Panc1 (cell line): ENCODE data around the gene CDC6. TPM values are rescaled to one million over a fixed set of nuclear protein-coding genes. Genes with fewer than 3 reads are reported as not detected.

Experiments
- ATAC-seq: fragments of 200-7000 bp; cut with Tn5 transposase; 2 replicates; pipeline ENCODE4 v1.9.1; 2020; ENCODE audit warnings: mild to moderate bottlenecking, moderate library complexity
- BruUV-seq: library from RNA; stranded (reverse); fragments of 400-500 nt; replicated peaks from 2 replicates; lab custom pipeline; 2021; lab: Mats Ljungman, UMichigan
- CTCF ChIA-PET: fragments of 300-600 bp; sonication (Branson Sonifier 250); formaldehyde crosslinking; loops from one replicate; lab custom pipeline; 2022; ENCODE audit warnings: antibody characterized with exemption; lab: Charles Lee
- POLR2A ChIA-PET: fragments of 300-600 bp; sonication (Branson Sonifier 250); formaldehyde crosslinking; loops from one replicate; lab custom pipeline; 2022; ENCODE audit warnings: antibody characterized with exemption; lab: Charles Lee
- DNase-seq: peaks from one replicate; pipeline ENCODE4 v3.0.0-alpha.2; 2010; ENCODE audit warnings: low read depth, low spot score
- H3K27ac ChIP-seq: 2 replicates; pipeline ENCODE4 v1.5.1; 2011; ENCODE audit warnings: mild to moderate bottlenecking, low read length, inconsistent platforms
- H3K27me3 ChIP-seq: fragments of 200-500 bp; sonication (Bioruptor generic); 2 replicates; pipeline ENCODE4 v1.6.0; 2014; ENCODE audit warnings: low read length, inconsistent platforms; ENCODE audit not compliant: control insufficient read depth, insufficient read depth
- H3K36me3 ChIP-seq: fragments of 200-500 bp; sonication (Bioruptor generic); 2 replicates; pipeline ENCODE4 v1.5.1; 2014; ENCODE audit warnings: inconsistent platforms, mild to moderate bottlenecking, low read length, moderate library complexity; ENCODE audit not compliant: control insufficient read depth, insufficient read depth
- H3K4me1 ChIP-seq: 2 replicates; pipeline ENCODE4 v1.5.1; 2011; ENCODE audit warnings: inconsistent platforms, mild to moderate bottlenecking, low read length, moderate library complexity; ENCODE audit not compliant: control insufficient read depth, insufficient read depth
- H3K4me3 ChIP-seq, 2 experiments: 2 replicates each; pipeline ENCODE4 v1.5.1; 2011 to 2012; ENCODE audit warnings: low read depth in 2 of 2, low read length in 2 of 2, mild to moderate bottlenecking in 2 of 2, inconsistent platforms in 1 of 2, moderate library complexity in 1 of 2
- H3K9me3 ChIP-seq: fragments of 200-500 bp; sonication (Bioruptor generic); 2 replicates; pipeline ENCODE4 v1.5.1; 2014; ENCODE audit warnings: low read depth, mild to moderate bottlenecking, inconsistent platforms, low read length, moderate library complexity; ENCODE audit not compliant: control insufficient read depth, insufficient read depth
- POLR2AphosphoS5 ChIP-seq: IDR thresholded peaks from 2 replicates; pipeline ENCODE4 v1.6.1; 2012; ENCODE audit warnings: mild to moderate bottlenecking, low read depth, low read length, moderate library complexity
- SIN3A ChIP-seq: IDR thresholded peaks from 2 replicates; pipeline ENCODE4 v1.6.1; 2012; ENCODE audit warnings: low read depth, mild to moderate bottlenecking, low read length, moderate library complexity, borderline replicate concordance; ENCODE audit not compliant: insufficient read depth
- TCF7L2 ChIP-seq: IDR thresholded peaks from 2 replicates; pipeline ENCODE4 v1.6.1; 2011; ENCODE audit warnings: mild to moderate bottlenecking, low read depth, low read length, inconsistent platforms
- in situ Hi-C: cut with HindIII; loops from 2 replicates; pipeline ENCODE4 v1.10.0; 2016; ENCODE audit warnings: low sequenced_read_pairs, low pct_unique_long_range_greater_than_20kb
- intact Hi-C: fragments of 100-400 bp; cut with micrococcal nuclease; formaldehyde crosslinking; loops from one replicate; pipeline ENCODE4 v1.10.0; 2022; ENCODE audit not compliant: unreplicated experiment
- total RNA-seq: library from RNA; stranded (reverse); gene quantifications from one replicate; pipeline ENCODE4 v1.2.1, GENCODE V29; 2021; ENCODE audit not compliant: unreplicated experiment
- TF ChIP-seq, protein P1 (sequence below), 2 experiments: IDR thresholded peaks; 2 replicates each; pipeline ENCODE4 v1.6.1; 2011 to 2012; ENCODE audit warnings: low read depth in 2 of 2, control low read depth in 1 of 2, low read length in 1 of 2, mild to moderate bottlenecking in 1 of 2, moderate library complexity in 1 of 2; ENCODE audit not compliant: insufficient read depth in 1 of 2
- TF ChIP-seq, protein P2 (sequence below): fragments of 450-650 bp; IDR thresholded peaks from 2 replicates; pipeline ENCODE4 v1.5.1; 2017; ENCODE audit warnings: mild to moderate bottlenecking

Gene CDC6
- total RNA-seq, 1 experiment from 2014 or later: 66.3 TPM

DNA sequence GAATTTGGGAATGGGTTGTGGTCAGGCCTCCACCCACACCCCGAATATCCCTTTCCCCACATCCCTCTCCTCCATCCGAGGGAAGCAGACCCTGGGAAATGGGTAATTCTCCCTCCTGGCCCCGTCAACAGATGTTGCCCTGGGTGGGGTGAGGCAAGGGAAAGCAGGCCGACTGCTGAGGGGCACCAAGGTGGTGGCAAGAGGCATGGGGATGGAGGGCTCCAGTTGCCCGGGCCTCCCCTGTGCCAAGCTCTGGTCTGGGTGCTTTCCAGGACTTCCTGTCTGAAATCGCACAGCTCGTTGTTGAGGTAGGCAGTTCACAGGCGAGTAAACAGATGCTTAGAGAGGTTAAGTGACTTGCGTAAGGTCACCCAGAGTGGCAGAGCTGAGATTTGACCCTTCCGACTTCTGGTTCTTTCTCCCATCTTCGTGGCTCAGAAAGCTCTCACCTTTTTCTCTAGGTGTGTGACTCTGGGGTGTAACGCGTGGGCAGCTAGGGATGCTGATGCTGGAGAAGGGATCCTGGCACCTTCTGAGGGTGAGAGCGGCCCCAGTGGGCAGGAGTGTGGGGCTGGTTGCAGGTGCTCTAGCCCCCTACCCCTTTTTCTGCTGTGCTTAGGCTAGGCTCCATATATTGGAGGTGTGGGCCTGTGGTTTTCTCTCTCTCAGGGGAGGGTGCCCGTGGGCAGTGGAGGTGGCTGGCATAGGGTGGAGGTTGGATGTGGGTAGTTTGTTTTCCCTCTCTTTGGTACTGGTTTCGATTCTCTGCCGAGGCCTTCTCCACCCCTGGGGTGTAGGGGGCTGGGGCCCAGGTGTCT, 38.5 kb downstream of the CDC6 start:
- ChIA-PET CTCF (interaction anchor here (0.6 kb wide), 1 partner anchor 9 kb away, joined by 3 read pairs; no protein-coding TSS in a partner anchor), POLR2A (interaction anchor here (0.7 kb wide), 2 partner anchors 9 to 13 kb away, joined by 11 read pairs; no protein-coding TSS in a partner anchor)
- no peak for DNase-seq
- H3K27ac ChIP-seq: peak overlapping the region; percentile 69
- no peak for TF ChIP-seq SIN3A
- TF ChIP-seq POLR2AphosphoS5: no peak
- TF ChIP-seq, protein P1, sequence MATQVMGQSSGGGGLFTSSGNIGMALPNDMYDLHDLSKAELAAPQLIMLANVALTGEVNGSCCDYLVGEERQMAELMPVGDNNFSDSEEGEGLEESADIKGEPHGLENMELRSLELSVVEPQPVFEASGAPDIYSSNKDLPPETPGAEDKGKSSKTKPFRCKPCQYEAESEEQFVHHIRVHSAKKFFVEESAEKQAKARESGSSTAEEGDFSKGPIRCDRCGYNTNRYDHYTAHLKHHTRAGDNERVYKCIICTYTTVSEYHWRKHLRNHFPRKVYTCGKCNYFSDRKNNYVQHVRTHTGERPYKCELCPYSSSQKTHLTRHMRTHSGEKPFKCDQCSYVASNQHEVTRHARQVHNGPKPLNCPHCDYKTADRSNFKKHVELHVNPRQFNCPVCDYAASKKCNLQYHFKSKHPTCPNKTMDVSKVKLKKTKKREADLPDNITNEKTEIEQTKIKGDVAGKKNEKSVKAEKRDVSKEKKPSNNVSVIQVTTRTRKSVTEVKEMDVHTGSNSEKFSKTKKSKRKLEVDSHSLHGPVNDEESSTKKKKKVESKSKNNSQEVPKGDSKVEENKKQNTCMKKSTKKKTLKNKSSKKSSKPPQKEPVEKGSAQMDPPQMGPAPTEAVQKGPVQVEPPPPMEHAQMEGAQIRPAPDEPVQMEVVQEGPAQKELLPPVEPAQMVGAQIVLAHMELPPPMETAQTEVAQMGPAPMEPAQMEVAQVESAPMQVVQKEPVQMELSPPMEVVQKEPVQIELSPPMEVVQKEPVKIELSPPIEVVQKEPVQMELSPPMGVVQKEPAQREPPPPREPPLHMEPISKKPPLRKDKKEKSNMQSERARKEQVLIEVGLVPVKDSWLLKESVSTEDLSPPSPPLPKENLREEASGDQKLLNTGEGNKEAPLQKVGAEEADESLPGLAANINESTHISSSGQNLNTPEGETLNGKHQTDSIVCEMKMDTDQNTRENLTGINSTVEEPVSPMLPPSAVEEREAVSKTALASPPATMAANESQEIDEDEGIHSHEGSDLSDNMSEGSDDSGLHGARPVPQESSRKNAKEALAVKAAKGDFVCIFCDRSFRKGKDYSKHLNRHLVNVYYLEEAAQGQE (IDR thresholded peaks at IDR 0.05; ENCODE audit: insufficient read depth in 1 of 2, low read depth in 2 of 2, low read length in 1 of 2): no peak
- TF ChIP-seq, protein P2, sequence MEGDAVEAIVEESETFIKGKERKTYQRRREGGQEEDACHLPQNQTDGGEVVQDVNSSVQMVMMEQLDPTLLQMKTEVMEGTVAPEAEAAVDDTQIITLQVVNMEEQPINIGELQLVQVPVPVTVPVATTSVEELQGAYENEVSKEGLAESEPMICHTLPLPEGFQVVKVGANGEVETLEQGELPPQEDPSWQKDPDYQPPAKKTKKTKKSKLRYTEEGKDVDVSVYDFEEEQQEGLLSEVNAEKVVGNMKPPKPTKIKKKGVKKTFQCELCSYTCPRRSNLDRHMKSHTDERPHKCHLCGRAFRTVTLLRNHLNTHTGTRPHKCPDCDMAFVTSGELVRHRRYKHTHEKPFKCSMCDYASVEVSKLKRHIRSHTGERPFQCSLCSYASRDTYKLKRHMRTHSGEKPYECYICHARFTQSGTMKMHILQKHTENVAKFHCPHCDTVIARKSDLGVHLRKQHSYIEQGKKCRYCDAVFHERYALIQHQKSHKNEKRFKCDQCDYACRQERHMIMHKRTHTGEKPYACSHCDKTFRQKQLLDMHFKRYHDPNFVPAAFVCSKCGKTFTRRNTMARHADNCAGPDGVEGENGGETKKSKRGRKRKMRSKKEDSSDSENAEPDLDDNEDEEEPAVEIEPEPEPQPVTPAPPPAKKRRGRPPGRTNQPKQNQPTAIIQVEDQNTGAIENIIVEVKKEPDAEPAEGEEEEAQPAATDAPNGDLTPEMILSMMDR: no peak
- no peak for TF ChIP-seq TCF7L2
- peaks cover 86% of the 10 kb centered on the region for H3K4me1 ChIP-seq
- peak; percentile 28 for ATAC-seq
- no peaks in the 10 kb centered on the region for H3K27me3 ChIP-seq
- in situ Hi-C loops: no loop called here
- H3K9me3 ChIP-seq: no peaks in the 10 kb centered on the region
- BruUV-seq: no TSS peak
- H3K36me3 ChIP-seq: no peaks in the 10 kb centered on the region
- H3K4me3 ChIP-seq: peak overlapping the region in 1 of 2 experiments; percentile 15; a peak in 2 of 4 replicates
- intact Hi-C loops: no loop called here

DNA sequence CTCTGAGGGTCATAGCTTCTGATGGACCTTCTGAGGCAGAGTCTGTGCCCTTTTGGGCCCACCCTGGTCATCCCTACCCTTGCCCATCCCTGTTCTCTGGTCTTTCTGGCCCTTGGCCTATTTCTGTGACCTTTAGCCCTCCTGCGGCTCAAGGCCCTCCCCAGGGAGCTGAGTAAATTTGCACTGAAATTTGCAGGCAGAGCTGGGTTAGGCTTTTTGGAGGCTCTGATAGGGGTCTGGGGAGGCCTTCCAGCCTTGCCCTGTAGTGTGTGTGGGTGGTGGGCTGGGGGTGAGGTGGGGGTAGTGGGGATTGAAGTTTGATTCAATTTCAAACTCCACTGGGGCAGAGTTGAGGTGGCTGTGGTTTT, 39.1 kb downstream of the CDC6 start:
- in situ Hi-C loops: no loop called here
- Histone ChIP-seq H3K9me3 (no peaks in the 10 kb centered on the region), H3K27me3 (no peaks in the 10 kb centered on the region), H3K4me3 (peak overlapping the region in 1 of 2 experiments; percentile 15; a peak in 2 of 4 replicates), H3K27ac (peak overlapping the region; percentile 69), H3K36me3 (no peaks in the 10 kb centered on the region), H3K4me1 (peaks cover 86% of the 10 kb centered on the region)
- no TSS peak for BruUV-seq
- CTCF ChIA-PET: interaction anchor here (0.6 kb wide), 1 partner anchor 10 kb away, joined by 3 read pairs; no protein-coding TSS in a partner anchor
- ATAC-seq (no peak), DNase-seq (no peak)
- intact Hi-C loops: no loop called here
- TF ChIP-seq TCF7L2: no peak
- TF ChIP-seq, protein P1 (IDR thresholded peaks at IDR 0.05; ENCODE audit: insufficient read depth in 1 of 2, low read depth in 2 of 2, low read length in 1 of 2): no peak
- TF ChIP-seq POLR2AphosphoS5: no peak
- TF ChIP-seq, protein P2: no peak
- no peak for TF ChIP-seq SIN3A
- POLR2A ChIA-PET: interaction anchor here (0.7 kb wide), 1 partner anchor 12 kb away, joined by 11 read pairs; no protein-coding TSS in a partner anchor
